ENCODE results near the gene TRAFD1.
"Not testable (repeated sequence)": the region's sequence is repeated elsewhere in the genome, so short reads cannot be mapped to it uniquely, and the experiment has no call there.

Gene TRAFD1

GRCh38 chr12:112125250-112125999 is at the start of gene TRAFD1:
TSS of gene TRAFD1 (plus strand) at chr12:112125560. CDS start at chr12:112130523, 4,963 bp downstream.
- DNase-seq = peak; percentile 52 to 81

GRCh38 chr12:112087055-112087850 is 38.1 kb upstream of the TRAFD1 start:
- DNase-seq = no peak

- DNase-seq = no peak
These were observed 37.5 kb upstream of the TRAFD1 start for GRCh38 chr12:112087851-112088250.

GRCh38 chr12:112091563-112091962 is 33.8 kb upstream of the TRAFD1 start:
- DNase-seq = no peak

GRCh38 chr12:112096070-112096469 is 29.3 kb upstream of the TRAFD1 start:
- no peak for DNase-seq

- no peak for DNase-seq
These were observed 28.7 kb upstream of the TRAFD1 start for GRCh38 chr12:112096667-112097066.

GRCh38 chr12:112097641-112098040 is 27.7 kb upstream of the TRAFD1 start:
- no peak for DNase-seq

GRCh38 chr12:112100500-112100899 is 24.9 kb upstream of the TRAFD1 start:
- not testable (repeated sequence) for DNase-seq

GRCh38 chr12:112102127-112102526 is 23.2 kb upstream of the TRAFD1 start:
- DNase-seq = no peak

- not testable (repeated sequence) for DNase-seq
These were observed 22.6 kb upstream of the TRAFD1 start for GRCh38 chr12:112102746-112103145.

- DNase-seq = no peak
These were observed 21.4 kb upstream of the TRAFD1 start for GRCh38 chr12:112103758-112104503.

GRCh38 chr12:112105891-112106290 is 19.5 kb upstream of the TRAFD1 start:
- no peak for DNase-seq

- no peak for DNase-seq
These were observed 17.8 kb upstream of the TRAFD1 start for GRCh38 chr12:112107306-112108201.

GRCh38 chr12:112108202-112109079 is 16.9 kb upstream of the TRAFD1 start, which contains the start of gene NAA25:
TSS of gene NAA25 (minus strand) at chr12:112108783. CDS start at chr12:112108773, 10 bp downstream.
- DNase-seq = peak in 1 of 2 experiments; percentile 33

GRCh38 chr12:112110787-112111662 is 14.3 kb upstream of the TRAFD1 start:
- not testable (repeated sequence) for DNase-seq

GRCh38 chr12:112111931-112112330 is 13.4 kb upstream of the TRAFD1 start:
- no peak for DNase-seq

- DNase-seq = no peak
These were observed 12.8 kb upstream of the TRAFD1 start for GRCh38 chr12:112112409-112113133.

- DNase-seq = no peak
These were observed 9.9 kb upstream of the TRAFD1 start for GRCh38 chr12:112115259-112116045.
